ENCODE results near the gene STPG3. TPM values are rescaled to one million over a fixed set of nuclear protein-coding genes. Genes with fewer than 3 reads are reported as not detected.

Gene STPG3
- total and polyA plus RNA-seq, 4 donors, result not detected

DNA sequence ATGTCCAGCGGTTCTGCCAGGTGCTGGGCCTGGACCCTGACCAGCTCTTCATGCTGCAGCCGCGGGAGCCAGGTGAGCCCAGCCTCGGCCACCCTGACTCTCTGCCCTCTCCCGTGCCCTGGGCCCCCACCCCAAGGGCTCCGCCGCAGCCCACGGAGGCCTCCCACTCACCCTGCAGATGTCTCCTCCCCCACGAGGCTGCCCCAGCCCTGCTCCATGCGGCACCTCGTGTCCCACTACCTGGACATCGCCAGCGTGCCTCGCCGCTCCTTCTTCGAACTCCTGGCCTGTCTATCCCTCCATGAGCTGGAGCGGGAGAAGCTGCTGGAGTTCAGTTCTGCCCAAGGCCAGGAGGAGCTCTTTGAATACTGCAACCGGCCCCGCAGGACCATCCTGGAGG, 36.5 kb upstream of the STPG3 start:
- H3K27ac ChIP-seq (ENCODE audit: low read depth in 1 of 2, low read length in 2 of 2), result no peak overlapping the region
- intact Hi-C loops (cut with DNase I), result no loop called here
- H3K36me3 ChIP-seq (ENCODE audit: control insufficient read depth in 1 of 2, insufficient read depth in 2 of 2, low read length in 1 of 2), result no peaks in the 10 kb centered on the region
- no peak overlapping the region for H3K4me3 ChIP-seq (ENCODE audit: low read length in 2 of 2)
- no peaks in the 10 kb centered on the region for H3K9me3 ChIP-seq (ENCODE audit: control insufficient read depth, low read length)
- no peaks in the 10 kb centered on the region for H3K4me1 ChIP-seq (ENCODE audit: control insufficient read depth in 1 of 2, insufficient read depth in 2 of 2, low read length in 2 of 2)
- 92 to 93% methylated on average over 19 of the region's 19 CpGs for WGBS, 2 donors
- no peak for ATAC-seq (ENCODE audit: low FRiP score)
- DNase-seq, result no peak
- H3K27me3 ChIP-seq (ENCODE audit: control insufficient read depth in 1 of 2, insufficient read depth in 2 of 2, low read length in 1 of 2), result no peaks in the 10 kb centered on the region

DNA sequence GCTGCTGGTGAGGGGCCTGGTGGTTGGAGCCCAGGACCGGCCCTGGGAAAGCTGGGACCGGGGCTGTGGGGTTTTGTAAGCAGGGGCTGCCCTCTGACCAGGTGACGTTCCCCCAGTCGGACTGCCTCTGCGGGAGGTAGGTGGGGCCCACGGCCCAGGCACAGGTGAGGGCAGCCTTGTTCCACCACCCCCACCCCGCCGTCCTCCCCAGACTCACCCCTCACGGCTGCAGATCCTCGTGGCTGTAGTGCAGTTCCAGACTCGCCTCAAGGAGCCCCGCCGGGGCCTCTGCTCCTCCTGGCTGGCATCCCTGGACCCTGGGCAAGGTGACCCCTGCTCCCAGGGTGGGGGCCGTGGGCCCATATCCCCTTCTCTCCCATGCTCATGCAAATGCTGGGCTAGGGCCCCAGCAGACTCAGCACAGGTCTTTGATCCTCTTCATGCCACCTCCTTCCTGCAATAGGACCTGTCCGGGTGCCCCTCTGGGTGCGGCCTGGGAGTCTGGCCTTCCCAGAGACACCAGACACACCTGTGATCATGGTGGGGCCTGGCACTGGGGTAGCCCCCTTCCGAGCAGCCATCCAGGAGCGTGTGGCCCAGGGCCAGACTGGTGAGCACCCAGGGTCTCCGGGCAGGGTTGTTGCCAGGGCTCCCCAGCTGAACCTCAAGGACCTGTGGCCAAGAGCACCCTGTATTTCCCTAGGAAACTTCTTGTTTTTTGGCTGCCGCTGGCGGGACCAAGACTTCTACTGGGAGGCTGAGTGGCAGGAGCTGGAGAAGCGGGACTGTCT, 35.7 kb upstream of the STPG3 start:
- ATAC-seq (ENCODE audit: low FRiP score) (no peak), DNase-seq (no peak)
- Histone ChIP-seq H3K4me1 (ENCODE audit: control insufficient read depth in 1 of 2, insufficient read depth in 2 of 2, low read length in 2 of 2) (no peaks in the 10 kb centered on the region), H3K36me3 (ENCODE audit: control insufficient read depth in 1 of 2, insufficient read depth in 2 of 2, low read length in 1 of 2) (no peaks in the 10 kb centered on the region), H3K27ac (ENCODE audit: low read depth in 1 of 2, low read length in 2 of 2) (no peak overlapping the region), H3K27me3 (ENCODE audit: control insufficient read depth in 1 of 2, insufficient read depth in 2 of 2, low read length in 1 of 2) (no peaks in the 10 kb centered on the region), H3K4me3 (ENCODE audit: low read length in 2 of 2) (no peak overlapping the region), H3K9me3 (ENCODE audit: control insufficient read depth, low read length) (no peaks in the 10 kb centered on the region)
- intact Hi-C loops (cut with DNase I), result no loop called here
- WGBS, 2 donors, result 91 to 94% methylated on average over 21 to 22 of the region's 22 CpGs

DNA sequence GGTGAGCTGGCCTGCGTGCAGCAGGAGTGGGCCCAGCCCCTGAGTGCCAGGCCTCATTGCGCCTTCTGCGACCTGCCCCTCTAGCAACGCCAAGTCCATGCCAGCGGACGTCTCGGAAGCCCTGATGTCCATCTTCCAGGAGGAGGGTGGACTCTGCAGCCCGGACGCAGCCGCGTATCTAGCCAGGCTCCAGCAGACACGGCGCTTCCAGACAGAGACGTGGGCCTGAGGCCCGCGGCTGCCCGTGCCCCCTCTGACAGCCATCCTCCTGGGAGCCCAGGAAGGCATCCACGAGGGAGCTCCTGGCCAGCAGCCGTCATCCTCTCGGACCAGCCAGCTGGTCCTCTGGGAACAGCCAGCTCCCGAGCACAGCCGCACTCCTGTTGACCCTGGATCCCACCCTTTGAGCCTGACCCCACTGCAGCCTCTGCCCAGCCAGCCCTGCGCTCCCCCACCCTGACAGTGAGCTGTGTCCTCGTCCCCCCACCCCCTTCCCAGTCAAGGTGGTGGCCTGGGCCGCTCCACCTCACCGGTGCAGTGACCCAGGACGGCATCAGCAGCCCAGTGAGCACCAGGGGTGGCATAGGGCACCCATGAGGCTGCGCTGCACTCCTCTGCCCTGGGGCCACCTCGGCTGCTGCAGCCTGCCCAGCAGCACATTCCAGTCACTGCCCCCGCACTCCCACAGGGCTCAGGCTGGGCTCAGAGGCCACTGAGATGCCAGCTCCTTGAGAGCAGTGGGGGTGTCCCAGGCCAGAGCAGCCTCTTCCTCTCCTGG, 34.7 kb upstream of the STPG3 start:
- Histone ChIP-seq H3K36me3 (ENCODE audit: control insufficient read depth in 1 of 2, insufficient read depth in 2 of 2, low read length in 1 of 2) (no peaks in the 10 kb centered on the region), H3K4me3 (ENCODE audit: low read length in 2 of 2) (no peak overlapping the region), H3K9me3 (ENCODE audit: control insufficient read depth, low read length) (no peaks in the 10 kb centered on the region), H3K27ac (ENCODE audit: low read depth in 1 of 2, low read length in 2 of 2) (no peak overlapping the region), H3K4me1 (ENCODE audit: control insufficient read depth in 1 of 2, insufficient read depth in 2 of 2, low read length in 2 of 2) (no peaks in the 10 kb centered on the region), H3K27me3 (ENCODE audit: control insufficient read depth in 1 of 2, insufficient read depth in 2 of 2, low read length in 1 of 2) (no peaks in the 10 kb centered on the region)
- 87 to 90% methylated on average over 29 to 30 of the region's 30 CpGs for WGBS, 2 donors
- ATAC-seq (ENCODE audit: low FRiP score), result no peak
- DNase-seq, result no peak
- intact Hi-C loops (cut with DNase I), result no loop called here

DNA sequence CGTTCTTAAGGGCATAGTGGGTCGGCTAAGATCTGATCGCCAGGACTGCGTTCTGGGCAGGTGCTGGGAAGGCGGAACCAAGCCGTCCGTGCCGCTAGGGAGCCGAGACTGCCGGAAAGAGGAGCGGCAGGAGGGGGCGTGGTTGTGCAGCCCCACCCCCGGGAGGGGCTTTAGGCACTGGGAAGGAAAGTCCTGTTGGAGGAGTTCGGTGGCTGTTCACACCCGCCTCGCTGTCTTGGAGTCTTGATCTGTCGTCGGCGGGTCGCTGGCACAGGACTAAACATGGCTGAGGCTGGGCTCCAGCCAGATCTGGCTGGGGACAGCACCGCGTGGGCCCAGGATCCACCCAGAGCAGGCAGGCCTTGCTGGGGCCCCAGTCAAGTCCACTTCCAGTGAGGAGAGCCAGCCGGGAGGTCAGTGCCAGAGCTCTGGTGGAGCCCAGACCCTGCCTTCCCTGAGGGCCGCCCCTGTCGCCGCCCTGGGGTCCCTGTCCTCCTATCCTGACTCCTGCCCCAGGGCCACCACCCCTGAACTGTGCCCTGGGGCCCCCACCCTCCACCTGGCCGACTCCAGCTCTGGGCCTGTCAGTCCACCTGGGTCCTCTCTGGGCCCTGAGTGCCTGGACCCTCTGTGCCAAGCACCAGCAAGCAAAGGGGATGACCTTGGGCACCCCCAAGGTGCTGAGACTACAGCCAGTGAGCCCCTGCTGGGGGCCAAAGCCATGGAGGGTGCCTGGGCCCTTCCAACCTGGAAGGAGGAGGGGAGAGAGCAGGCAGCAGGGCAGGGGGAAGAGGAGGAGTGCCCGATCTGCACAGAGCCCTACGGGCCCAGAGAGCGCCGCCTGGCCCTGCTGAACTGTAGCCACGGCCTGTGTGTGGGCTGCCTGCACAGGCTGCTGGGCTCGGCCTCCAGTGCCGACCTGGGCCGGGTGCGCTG, 33.5 kb upstream of the STPG3 start:
- WGBS, 2 donors, result 76 to 80% methylated on average over 36 of the region's 36 CpGs
- DNase-seq (no peak), ATAC-seq (ENCODE audit: low FRiP score) (peak; percentile 41)
- Histone ChIP-seq H3K4me3 (ENCODE audit: low read length in 2 of 2) (no peak overlapping the region), H3K27me3 (ENCODE audit: control insufficient read depth in 1 of 2, insufficient read depth in 2 of 2, low read length in 1 of 2) (no peaks in the 10 kb centered on the region), H3K36me3 (ENCODE audit: control insufficient read depth in 1 of 2, insufficient read depth in 2 of 2, low read length in 1 of 2) (no peaks in the 10 kb centered on the region), H3K9me3 (ENCODE audit: control insufficient read depth, low read length) (no peaks in the 10 kb centered on the region), H3K4me1 (ENCODE audit: control insufficient read depth in 1 of 2, insufficient read depth in 2 of 2, low read length in 2 of 2) (no peaks in the 10 kb centered on the region), H3K27ac (ENCODE audit: low read depth in 1 of 2, low read length in 2 of 2) (no peak overlapping the region)
- intact Hi-C loops (cut with DNase I), result no loop called here

- Histone ChIP-seq H3K4me3 (ENCODE audit: low read length in 2 of 2) (no peak overlapping the region), H3K27me3 (ENCODE audit: control insufficient read depth in 1 of 2, insufficient read depth in 2 of 2, low read length in 1 of 2) (no peaks in the 10 kb centered on the region), H3K27ac (ENCODE audit: low read depth in 1 of 2, low read length in 2 of 2) (no peak overlapping the region), H3K36me3 (ENCODE audit: control insufficient read depth in 1 of 2, insufficient read depth in 2 of 2, low read length in 1 of 2) (no peaks in the 10 kb centered on the region), H3K9me3 (ENCODE audit: control insufficient read depth, low read length) (no peaks in the 10 kb centered on the region), H3K4me1 (ENCODE audit: control insufficient read depth in 1 of 2, insufficient read depth in 2 of 2, low read length in 2 of 2) (no peaks in the 10 kb centered on the region)
- intact Hi-C loops (cut with DNase I), result no loop called here
- no peak for DNase-seq
- WGBS, 2 donors, result 93% methylated on average over 28 to 30 of the region's 30 CpGs
- no peak for ATAC-seq (ENCODE audit: low FRiP score)
Observed at GRCh38 chr9:137218212-137218753, 32.8 kb upstream of the STPG3 start.

DNA sequence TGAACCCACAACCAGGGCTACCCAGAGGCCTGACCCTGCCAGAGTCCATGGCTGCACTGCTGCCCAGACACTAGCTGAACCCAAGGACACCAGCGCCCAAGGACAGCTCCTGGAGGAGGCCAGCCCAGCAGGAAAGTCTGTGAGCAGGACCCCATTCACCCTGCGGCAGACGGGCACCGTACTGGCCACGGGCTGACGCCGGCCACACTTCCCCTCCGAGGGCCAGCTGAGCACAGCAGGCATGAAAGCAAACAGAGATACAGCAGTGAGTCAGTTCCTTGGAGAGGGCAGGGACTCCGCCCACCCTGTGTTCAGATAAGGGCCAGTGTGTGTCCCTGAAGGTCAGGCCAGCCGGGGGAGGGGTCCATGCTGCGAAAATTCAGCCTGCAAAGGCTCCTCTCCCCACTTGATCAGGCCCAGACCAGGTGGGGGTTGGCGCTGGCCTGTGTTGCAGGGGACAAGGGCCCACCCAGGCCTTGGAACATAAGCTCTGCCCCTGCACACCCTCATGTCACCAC, 32.3 kb upstream of the STPG3 start:
- Histone ChIP-seq H3K27ac (ENCODE audit: low read depth in 1 of 2, low read length in 2 of 2) (no peak overlapping the region), H3K9me3 (ENCODE audit: control insufficient read depth, low read length) (no peaks in the 10 kb centered on the region), H3K27me3 (ENCODE audit: control insufficient read depth in 1 of 2, insufficient read depth in 2 of 2, low read length in 1 of 2) (no peaks in the 10 kb centered on the region), H3K4me1 (ENCODE audit: control insufficient read depth in 1 of 2, insufficient read depth in 2 of 2, low read length in 2 of 2) (no peaks in the 10 kb centered on the region), H3K4me3 (ENCODE audit: low read length in 2 of 2) (no peak overlapping the region), H3K36me3 (ENCODE audit: control insufficient read depth in 1 of 2, insufficient read depth in 2 of 2, low read length in 1 of 2) (no peaks in the 10 kb centered on the region)
- DNase-seq (no peak), ATAC-seq (ENCODE audit: low FRiP score) (no peak)
- 59 to 73% methylated on average over 12 of the region's 12 CpGs for WGBS, 2 donors
- intact Hi-C loops (cut with DNase I), result no loop called here

- intact Hi-C loops (cut with DNase I), result no loop called here
- no peaks in the 10 kb centered on the region for H3K36me3 ChIP-seq (ENCODE audit: control insufficient read depth in 1 of 2, insufficient read depth in 2 of 2, low read length in 1 of 2)
- no peaks in the 10 kb centered on the region for H3K4me1 ChIP-seq (ENCODE audit: control insufficient read depth in 1 of 2, insufficient read depth in 2 of 2, low read length in 2 of 2)
- WGBS, 2 donors, result 92% methylated on average over 10 of the region's 10 CpGs
- ATAC-seq (ENCODE audit: low FRiP score), result no peak
- no peak overlapping the region for H3K27ac ChIP-seq (ENCODE audit: low read depth in 1 of 2, low read length in 2 of 2)
- DNase-seq, result no peak
- no peaks in the 10 kb centered on the region for H3K9me3 ChIP-seq (ENCODE audit: control insufficient read depth, low read length)
- H3K27me3 ChIP-seq (ENCODE audit: control insufficient read depth in 1 of 2, insufficient read depth in 2 of 2, low read length in 1 of 2), result no peaks in the 10 kb centered on the region
- no peak overlapping the region for H3K4me3 ChIP-seq (ENCODE audit: low read length in 2 of 2)
Observed at GRCh38 chr9:137219757-137220316, 31.2 kb upstream of the STPG3 start.
